ENCODE data around the gene PDE5A. TPM values are rescaled to one million over a fixed set of nuclear protein-coding genes. Genes with fewer than 3 reads are reported as not detected.
A peak's percentile ranks its signal among the peaks of the same experiment; 100 is the strongest.
"Not testable (repeated sequence)": the region's sequence is repeated elsewhere in the genome, so short reads cannot be mapped to it uniquely, and the experiment has no call there.

PDE5A gene
- total RNA-seq, 1 experiment from 2014 or later, result 5.0 TPM

DNA sequence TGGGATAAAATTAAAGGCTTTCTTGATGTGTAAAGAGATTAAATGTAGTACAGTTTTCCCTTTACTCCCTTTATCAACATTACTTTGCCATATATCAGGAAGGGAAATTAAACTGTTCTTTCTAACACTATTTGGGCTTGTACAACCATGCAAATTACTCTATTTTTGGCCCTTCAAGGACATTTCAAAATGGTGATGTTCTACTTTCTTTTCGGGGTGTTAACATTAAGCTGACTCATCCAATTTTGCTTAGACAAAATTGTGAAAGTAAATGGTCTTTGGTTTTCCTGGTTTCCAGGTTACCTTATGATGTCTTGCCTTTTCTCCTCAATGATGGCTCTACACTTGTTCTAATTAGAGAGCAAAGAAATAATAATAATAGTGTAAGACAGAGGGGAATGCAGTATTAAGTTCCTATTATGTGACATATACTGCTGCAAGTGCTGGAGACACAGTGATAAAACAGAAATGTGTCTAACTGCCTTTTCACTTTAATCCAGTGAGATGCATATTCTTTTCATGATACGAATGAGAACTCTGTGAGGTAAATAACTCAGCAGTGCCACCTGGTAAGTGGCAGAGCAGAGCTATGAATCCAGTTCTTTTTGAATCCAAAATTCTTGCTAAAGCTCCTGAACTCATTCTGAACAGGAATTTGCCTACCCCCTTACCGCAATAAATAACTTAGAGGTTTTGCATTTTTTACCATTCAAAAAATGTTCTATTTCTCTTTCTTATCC lies 35.7 kb upstream of the PDE5A start:
- intact Hi-C loops (cut with micrococcal nuclease), result no loop called here
- Histone ChIP-seq H3K27ac (ENCODE audit: low read depth, low read length) (no peak overlapping the region), H3K4me1 (ENCODE audit: control insufficient read depth in 1 of 2, insufficient read depth in 2 of 2, low read length in 2 of 2) (no peaks in the 10 kb centered on the region), H3K4me3 (replicated peaks in 1 of 2; ENCODE audit: low read depth in 1 of 2, low read length in 2 of 2) (no peak overlapping the region), H3K27me3 (ENCODE audit: insufficient read depth, low read length) (no peaks in the 10 kb centered on the region), H4K20me1 (ENCODE audit: insufficient read depth) (no peaks in the 10 kb centered on the region), H3K9me3 (ENCODE audit: control insufficient read depth in 1 of 2, insufficient read depth in 1 of 2, low read depth in 1 of 2, low read length in 2 of 2) (no peaks in the 10 kb centered on the region), H3K9ac (ENCODE audit: low read length) (no peak overlapping the region), H3K4me2 (ENCODE audit: low read length) (no peak overlapping the region), H3K9me2 (ENCODE audit: insufficient read depth) (no peaks in the 10 kb centered on the region), H2AFZ (ENCODE audit: low read depth, low read length, poor library complexity, severe bottlenecking) (peak overlapping the region; percentile 12), H3K36me3 (ENCODE audit: control insufficient read depth in 1 of 2, insufficient read depth in 2 of 2, low read length in 2 of 2) (no peaks in the 10 kb centered on the region), H3K79me2 (ENCODE audit: insufficient read depth, low read length) (no peaks in the 10 kb centered on the region)
- TF ChIP-seq POLR2AphosphoS5 (IDR thresholded peaks at IDR 0.05; ENCODE audit: low read depth, low read length), result no peak
- CTCF ChIA-PET, result no interaction called here
- DNase-seq (ENCODE audit: low read depth, low spot score), result no peak
- no TSS peak for BruUV-seq (replicated peaks)
- RAD21 ChIA-PET (ENCODE audit: low non-redundant PET in 1 of 2, low total read pairs in 2 of 2, uncharacterized antibody in 2 of 2, unreplicated experiment in 2 of 2), result no interaction called here
- no peak for ATAC-seq
- POLR2A ChIA-PET, result no interaction called here

DNA sequence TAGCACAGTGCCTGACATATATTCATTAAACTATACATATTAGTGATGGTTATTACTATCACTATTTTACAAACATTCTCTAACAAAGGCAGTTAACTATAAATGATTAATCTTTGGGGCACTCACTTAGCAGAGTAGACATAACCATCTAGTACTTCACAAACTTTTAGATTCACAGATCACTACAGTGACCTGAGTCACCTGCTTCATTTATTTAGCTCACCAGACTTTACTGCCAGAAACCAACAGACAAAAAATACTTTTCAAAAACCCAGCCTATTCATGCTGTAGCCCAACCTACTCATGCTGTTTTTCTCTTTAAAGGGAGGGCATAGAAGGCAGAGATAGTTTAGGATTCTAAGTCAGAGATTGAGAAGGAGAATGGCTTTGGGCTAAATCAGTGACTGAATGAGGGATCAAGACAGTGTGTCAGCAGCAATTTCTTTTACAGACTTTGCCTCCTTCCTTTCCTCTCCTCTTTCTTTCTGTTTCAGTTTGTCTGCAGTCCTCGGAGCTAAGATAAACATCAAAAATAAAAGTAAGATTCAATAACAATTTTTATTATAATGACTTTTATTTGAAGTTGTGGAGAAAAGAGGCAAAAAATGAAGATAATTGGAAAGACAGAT lies 34.7 kb upstream of the PDE5A start:
- no peak overlapping the region for H3K27ac ChIP-seq (ENCODE audit: low read depth, low read length)
- H3K9ac ChIP-seq (ENCODE audit: low read length), result no peak overlapping the region
- H2AFZ ChIP-seq (ENCODE audit: low read depth, low read length, poor library complexity, severe bottlenecking), result no peak overlapping the region
- H3K79me2 ChIP-seq (ENCODE audit: insufficient read depth, low read length), result no peaks in the 10 kb centered on the region
- intact Hi-C loops (cut with micrococcal nuclease), result no loop called here
- BruUV-seq (replicated peaks), result no TSS peak
- H3K9me2 ChIP-seq (ENCODE audit: insufficient read depth), result no peaks in the 10 kb centered on the region
- no peak overlapping the region for H3K4me2 ChIP-seq (ENCODE audit: low read length)
- H3K4me1 ChIP-seq (ENCODE audit: control insufficient read depth in 1 of 2, insufficient read depth in 2 of 2, low read length in 2 of 2), result no peaks in the 10 kb centered on the region
- POLR2A ChIA-PET, result no interaction called here
- H3K9me3 ChIP-seq (ENCODE audit: control insufficient read depth in 1 of 2, insufficient read depth in 1 of 2, low read depth in 1 of 2, low read length in 2 of 2), result no peaks in the 10 kb centered on the region
- ATAC-seq (no peak), DNase-seq (ENCODE audit: low read depth, low spot score) (no peak)
- no peak for TF ChIP-seq ZFX (IDR thresholded peaks at IDR 0.05)
- no peak for TF ChIP-seq POLR2AphosphoS5 (IDR thresholded peaks at IDR 0.05; ENCODE audit: low read depth, low read length)
- no peak for TF ChIP-seq CEBPB (IDR thresholded peaks at IDR 0.05; ENCODE audit: low read depth)
- TF ChIP-seq SIN3A (IDR thresholded peaks at IDR 0.05; ENCODE audit: low read depth), result no peak
- no peak for TF ChIP-seq JUND (IDR thresholded peaks at IDR 0.05)
- no peak for TF ChIP-seq TCF7L2 (IDR thresholded peaks at IDR 0.05; ENCODE audit: borderline replicate concordance, extremely low read depth, insufficient read depth, insufficient read length)
- H3K36me3 ChIP-seq (ENCODE audit: control insufficient read depth in 1 of 2, insufficient read depth in 2 of 2, low read length in 2 of 2), result no peaks in the 10 kb centered on the region
- no peak overlapping the region for H3K4me3 ChIP-seq (replicated peaks in 1 of 2; ENCODE audit: low read depth in 1 of 2, low read length in 2 of 2)
- RAD21 ChIA-PET (ENCODE audit: low non-redundant PET in 1 of 2, low total read pairs in 2 of 2, uncharacterized antibody in 2 of 2, unreplicated experiment in 2 of 2), result no interaction called here
- no peaks in the 10 kb centered on the region for H4K20me1 ChIP-seq (ENCODE audit: insufficient read depth)
- H3K27me3 ChIP-seq (ENCODE audit: insufficient read depth, low read length), result no peaks in the 10 kb centered on the region
- CTCF ChIA-PET, result no interaction called here

DNA sequence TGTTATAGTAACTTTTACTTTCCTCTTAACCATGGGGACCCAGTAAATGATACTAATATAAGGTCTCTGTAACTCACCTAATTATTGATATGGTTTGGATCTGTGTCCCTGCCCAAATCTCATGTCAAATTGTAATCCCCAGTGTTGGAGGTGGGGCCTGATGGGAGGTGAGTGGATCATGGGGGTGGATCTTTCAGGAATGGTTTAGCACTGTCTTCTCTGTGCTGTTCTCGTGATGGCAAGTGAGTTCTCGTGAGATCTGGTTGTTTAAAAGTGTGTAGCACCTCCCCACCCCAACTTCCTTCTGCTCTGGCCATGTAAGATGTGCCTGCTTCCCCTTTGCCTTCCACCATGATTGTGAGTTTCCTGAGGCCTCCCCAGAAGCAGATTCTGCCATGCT lies 34.0 kb upstream of the PDE5A start:
- BruUV-seq (replicated peaks); CTCF ChIA-PET; H3K4me2 ChIP-seq (ENCODE audit: low read length); H3K4me1 ChIP-seq (ENCODE audit: control insufficient read depth in 1 of 2, insufficient read depth in 2 of 2, low read length in 2 of 2); H2AFZ ChIP-seq (ENCODE audit: low read depth, low read length, poor library complexity, severe bottlenecking); DNase-seq (ENCODE audit: low read depth, low spot score); intact Hi-C loops (cut with micrococcal nuclease); H3K27ac ChIP-seq (ENCODE audit: low read depth, low read length); H3K79me2 ChIP-seq (ENCODE audit: insufficient read depth, low read length); H3K9me2 ChIP-seq (ENCODE audit: insufficient read depth); H3K27me3 ChIP-seq (ENCODE audit: insufficient read depth, low read length); H3K4me3 ChIP-seq (replicated peaks in 1 of 2; ENCODE audit: low read depth in 1 of 2, low read length in 2 of 2); H4K20me1 ChIP-seq (ENCODE audit: insufficient read depth); H3K9me3 ChIP-seq (ENCODE audit: control insufficient read depth in 1 of 2, insufficient read depth in 1 of 2, low read depth in 1 of 2, low read length in 2 of 2); H3K36me3 ChIP-seq (ENCODE audit: control insufficient read depth in 1 of 2, insufficient read depth in 2 of 2, low read length in 2 of 2); RAD21 ChIA-PET (ENCODE audit: low non-redundant PET in 1 of 2, low total read pairs in 2 of 2, uncharacterized antibody in 2 of 2, unreplicated experiment in 2 of 2); POLR2A ChIA-PET; ATAC-seq; H3K9ac ChIP-seq (ENCODE audit: low read length): not testable (repeated sequence)
